ENCODE data around the gene MEX3C. TPM values are rescaled to one million over a fixed set of nuclear protein-coding genes. Genes with fewer than 3 reads are reported as not detected.

The MEX3C gene
- total RNA-seq, 1 donor from 2014 or later, result 40.0 TPM

DNA sequence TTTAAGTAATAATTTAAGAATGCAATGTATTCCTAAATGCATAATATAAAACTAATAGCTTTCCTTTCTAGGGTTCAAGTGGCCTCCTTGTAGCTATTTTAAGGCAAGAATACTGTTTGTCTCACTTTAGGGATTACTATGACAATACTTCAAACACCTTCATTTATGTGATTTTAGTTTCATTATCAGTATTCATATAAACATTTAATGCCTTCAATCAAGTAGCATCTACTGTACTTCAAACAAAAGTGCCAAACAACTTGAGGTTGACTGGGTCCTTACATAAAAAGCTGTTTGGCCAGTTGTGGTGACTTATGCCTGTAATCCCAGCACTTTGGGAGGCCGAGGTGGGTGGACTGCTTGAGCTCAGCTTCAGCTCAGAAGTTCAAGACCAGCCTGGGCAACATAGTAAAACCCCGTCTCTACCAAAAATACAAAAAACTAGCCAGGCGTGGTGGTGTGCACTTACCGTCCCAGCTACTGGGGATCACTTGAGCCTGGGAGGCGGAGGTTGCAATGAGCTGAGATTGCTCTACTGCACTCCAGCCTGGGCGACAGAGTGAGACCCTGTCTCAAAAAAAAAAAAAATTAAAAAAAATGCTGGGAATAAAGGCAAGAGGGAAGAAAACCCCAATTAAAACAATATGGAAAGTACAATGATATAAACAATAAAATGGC lies 9.3 kb downstream of the MEX3C start:
- H3K27me3 ChIP-seq (ENCODE audit: control insufficient read depth, insufficient read depth, low read length), result no peaks in the 10 kb centered on the region
- DNase-seq (ENCODE audit: low read depth), result no peak
- FAIRE-seq, result no peak
- no peak for TF ChIP-seq CTCF (IDR thresholded peaks at IDR 0.05; ENCODE audit: insufficient read depth, low read length, severe bottlenecking)
- no peak overlapping the region for H3K4me3 ChIP-seq (ENCODE audit: low read depth, low read length)
- H3K36me3 ChIP-seq (ENCODE audit: control insufficient read depth, insufficient read depth, low read length), result peaks cover 4% of the 10 kb centered on the region

GRCh38 chr18:51185075-51185474 lies 12.4 kb downstream of the MEX3C start:
- no peak for TF ChIP-seq CTCF (IDR thresholded peaks at IDR 0.05; ENCODE audit: insufficient read depth, low read length, severe bottlenecking)
- H3K36me3 ChIP-seq (ENCODE audit: control insufficient read depth, insufficient read depth, low read length), result peaks cover 4% of the 10 kb centered on the region
- no peak overlapping the region for H3K4me3 ChIP-seq (ENCODE audit: low read depth, low read length)
- DNase-seq (ENCODE audit: low read depth) (no peak), FAIRE-seq (no peak)
- H3K27me3 ChIP-seq (ENCODE audit: control insufficient read depth, insufficient read depth, low read length), result no peaks in the 10 kb centered on the region

- FAIRE-seq (no peak), DNase-seq (ENCODE audit: low read depth) (no peak)
- no peak for TF ChIP-seq CTCF (IDR thresholded peaks at IDR 0.05; ENCODE audit: insufficient read depth, low read length, severe bottlenecking)
- Histone ChIP-seq H3K27me3 (ENCODE audit: control insufficient read depth, insufficient read depth, low read length) (no peaks in the 10 kb centered on the region), H3K4me3 (ENCODE audit: low read depth, low read length) (no peak overlapping the region), H3K36me3 (ENCODE audit: control insufficient read depth, insufficient read depth, low read length) (peaks cover 4% of the 10 kb centered on the region)
Measured at GRCh38 chr18:51184091-51184457, 13.4 kb downstream of the MEX3C start.

DNA sequence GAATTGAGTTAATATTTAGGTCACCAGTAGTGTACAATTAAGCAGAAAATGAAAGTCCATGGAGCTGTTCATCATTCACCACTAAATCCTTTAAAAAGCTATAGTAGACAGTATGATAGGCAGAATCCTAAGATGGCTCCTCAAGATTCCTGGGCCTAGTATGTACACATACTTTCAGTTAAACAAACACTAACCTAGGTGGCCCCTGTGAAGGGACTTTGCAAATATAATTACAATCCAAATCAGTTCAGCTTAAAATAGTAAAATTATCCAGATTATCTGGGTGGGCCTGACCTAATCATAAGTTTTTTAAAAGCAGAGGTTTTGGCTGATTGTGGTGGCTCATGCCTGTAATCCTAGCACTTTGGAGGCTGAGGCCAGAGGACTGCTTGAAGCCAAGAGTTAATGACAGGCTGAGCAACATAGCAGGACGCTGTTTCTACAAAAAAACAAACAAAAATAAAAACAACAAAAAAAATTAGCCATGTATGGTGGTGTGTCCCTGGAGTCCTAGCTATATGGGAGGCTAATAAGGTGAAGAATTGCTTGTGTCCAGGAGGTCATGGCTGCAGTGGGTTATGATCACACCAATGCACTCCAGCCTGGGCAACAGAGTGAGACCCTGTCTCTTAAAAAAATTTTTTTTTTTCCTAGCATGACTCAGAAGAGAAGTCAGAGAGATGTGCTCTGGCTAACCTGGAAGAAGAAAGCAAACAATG lies 13.9 kb downstream of the MEX3C start:
- DNase-seq (ENCODE audit: low read depth) (no peak), FAIRE-seq (no peak)
- TF ChIP-seq CTCF (IDR thresholded peaks at IDR 0.05; ENCODE audit: insufficient read depth, low read length, severe bottlenecking), result no peak
- Histone ChIP-seq H3K4me3 (ENCODE audit: low read depth, low read length) (no peak overlapping the region), H3K36me3 (ENCODE audit: control insufficient read depth, insufficient read depth, low read length) (peaks cover 4% of the 10 kb centered on the region), H3K27me3 (ENCODE audit: control insufficient read depth, insufficient read depth, low read length) (no peaks in the 10 kb centered on the region)

DNA sequence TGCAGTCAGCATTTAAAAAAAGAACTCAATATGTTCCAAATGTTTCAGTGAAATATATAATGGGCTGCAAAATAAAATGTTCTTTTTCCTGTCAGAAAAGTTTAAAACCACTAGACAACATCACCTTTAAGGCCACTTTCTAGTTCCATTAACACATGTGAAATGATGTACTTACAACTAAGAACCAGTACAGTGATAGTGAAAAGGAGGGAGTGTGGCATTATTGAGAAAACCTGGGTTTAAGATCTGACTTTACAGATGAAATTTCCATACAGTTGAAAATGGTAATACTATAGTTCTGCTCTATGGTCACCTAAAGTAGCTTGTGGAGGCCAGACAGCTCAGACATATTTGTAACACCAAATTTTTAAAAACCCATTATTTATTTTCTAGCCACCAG lies 14.7 kb downstream of the MEX3C start:
- TF ChIP-seq CTCF (IDR thresholded peaks at IDR 0.05; ENCODE audit: insufficient read depth, low read length, severe bottlenecking), result no peak
- H3K4me3 ChIP-seq (ENCODE audit: low read depth, low read length), result no peak overlapping the region
- FAIRE-seq, result no peak
- H3K36me3 ChIP-seq (ENCODE audit: control insufficient read depth, insufficient read depth, low read length), result peaks cover 4% of the 10 kb centered on the region
- no peaks in the 10 kb centered on the region for H3K27me3 ChIP-seq (ENCODE audit: control insufficient read depth, insufficient read depth, low read length)
- no peak for DNase-seq (ENCODE audit: low read depth)
